Stimulated activated CD8-positive, alpha-beta memory T cell treated with anti-CD3 and anti-CD28 coated beads, Interleukin-2, amount 100 ng/mL, for 48 hours (primary cell): ENCODE data around the gene SPATA25.
"Not testable (repeated sequence)": the region's sequence is repeated elsewhere in the genome, so short reads cannot be mapped to it uniquely, and the experiment has no call there.

Experiments
- DNase-seq, 2 donors: peaks; one replicate each; pipeline ENCODE4 v3.0.0-alpha.2; 2020; ENCODE audit warnings: low read depth in 2 of 2

The SPATA25 gene

DNA sequence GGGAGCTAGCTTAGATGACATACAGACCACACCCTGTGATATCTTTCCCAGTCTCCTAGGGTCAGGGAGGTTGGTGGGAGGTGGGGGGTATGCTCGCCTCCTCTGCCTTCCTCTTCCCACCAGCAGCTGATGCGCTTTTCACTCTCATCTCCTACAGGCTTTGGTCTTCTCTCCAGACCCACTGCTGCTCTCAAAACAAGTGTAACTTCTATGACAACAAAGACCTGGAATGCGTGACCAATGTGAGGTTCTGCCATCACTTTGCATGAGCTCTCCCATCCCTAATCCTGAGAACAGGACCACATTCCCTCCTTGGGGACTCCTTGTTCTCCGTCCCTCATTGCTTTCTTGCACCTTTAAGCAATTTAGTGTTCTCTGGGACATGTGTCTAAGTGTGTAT is 6.4 kb upstream of the SPATA25 start:
- no peak for DNase-seq

DNA sequence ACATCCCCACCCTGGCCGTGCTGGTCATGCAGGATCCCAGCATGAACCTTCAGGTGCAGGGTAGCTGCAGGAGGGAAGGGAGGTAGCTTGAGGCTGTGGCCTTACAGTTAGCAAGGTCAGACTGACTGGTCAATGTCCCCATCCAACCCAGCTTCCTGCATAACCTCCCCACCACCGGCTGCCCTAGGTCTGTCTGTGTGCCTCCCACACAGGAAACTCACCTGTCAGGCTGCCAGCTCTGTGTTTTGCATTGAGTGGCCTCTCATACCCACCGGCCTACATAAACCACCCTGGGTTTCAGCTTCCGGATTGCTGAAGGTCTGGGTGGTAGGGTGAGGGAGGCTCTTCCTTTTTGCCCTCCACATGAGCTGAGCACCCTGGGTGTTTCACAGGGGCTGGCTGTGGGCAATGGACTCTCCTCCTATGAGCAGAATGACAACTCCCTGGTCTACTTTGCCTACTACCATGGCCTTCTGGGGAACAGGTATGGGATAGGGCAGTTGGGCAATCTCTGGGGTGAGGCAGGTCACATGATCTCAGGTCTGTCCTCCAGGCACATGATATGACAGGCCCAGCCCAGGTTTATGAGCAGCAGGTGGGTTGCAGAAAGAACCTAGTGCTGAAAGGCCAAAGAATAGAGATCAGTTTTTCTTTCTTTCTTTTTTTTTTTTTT is 5.5 kb upstream of the SPATA25 start:
- DNase-seq: no peak

DNA sequence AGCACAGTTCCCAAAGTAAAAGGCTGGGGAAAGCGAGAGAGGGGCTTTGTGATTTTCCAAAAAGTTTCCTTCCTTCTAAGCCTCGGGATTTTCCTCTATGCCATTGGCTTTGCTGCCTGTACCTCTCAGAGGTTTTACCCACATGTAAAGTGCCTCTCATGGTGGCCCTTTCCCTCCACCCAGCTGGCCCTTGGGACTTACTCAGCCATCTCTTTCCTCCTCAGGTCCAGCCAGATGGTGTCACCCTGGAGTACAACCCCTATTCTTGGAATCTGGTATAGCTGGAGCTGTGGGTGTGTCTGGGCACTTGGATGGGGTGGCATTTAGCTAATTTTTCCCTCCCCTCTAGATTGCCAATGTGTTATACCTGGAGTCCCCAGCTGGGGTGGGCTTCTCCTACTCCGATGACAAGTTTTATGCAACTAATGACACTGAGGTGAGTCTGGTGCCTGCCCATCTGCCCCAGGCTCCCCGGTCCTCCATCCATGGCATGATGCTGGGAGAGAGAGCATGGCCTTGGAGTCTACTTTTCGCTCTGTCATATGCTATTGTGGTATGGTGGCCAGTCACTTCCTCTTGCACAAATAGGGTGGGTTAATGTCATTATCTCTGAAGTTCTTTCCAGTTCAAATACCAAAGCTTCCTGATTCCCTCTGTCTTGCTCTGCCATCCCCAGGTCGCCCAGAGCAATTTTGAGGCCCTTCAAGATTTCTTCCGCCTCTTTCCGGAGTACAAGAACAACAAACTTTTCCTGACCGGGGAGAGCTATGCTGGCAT is 4.8 kb upstream of the SPATA25 start:
- DNase-seq: no peak

DNA sequence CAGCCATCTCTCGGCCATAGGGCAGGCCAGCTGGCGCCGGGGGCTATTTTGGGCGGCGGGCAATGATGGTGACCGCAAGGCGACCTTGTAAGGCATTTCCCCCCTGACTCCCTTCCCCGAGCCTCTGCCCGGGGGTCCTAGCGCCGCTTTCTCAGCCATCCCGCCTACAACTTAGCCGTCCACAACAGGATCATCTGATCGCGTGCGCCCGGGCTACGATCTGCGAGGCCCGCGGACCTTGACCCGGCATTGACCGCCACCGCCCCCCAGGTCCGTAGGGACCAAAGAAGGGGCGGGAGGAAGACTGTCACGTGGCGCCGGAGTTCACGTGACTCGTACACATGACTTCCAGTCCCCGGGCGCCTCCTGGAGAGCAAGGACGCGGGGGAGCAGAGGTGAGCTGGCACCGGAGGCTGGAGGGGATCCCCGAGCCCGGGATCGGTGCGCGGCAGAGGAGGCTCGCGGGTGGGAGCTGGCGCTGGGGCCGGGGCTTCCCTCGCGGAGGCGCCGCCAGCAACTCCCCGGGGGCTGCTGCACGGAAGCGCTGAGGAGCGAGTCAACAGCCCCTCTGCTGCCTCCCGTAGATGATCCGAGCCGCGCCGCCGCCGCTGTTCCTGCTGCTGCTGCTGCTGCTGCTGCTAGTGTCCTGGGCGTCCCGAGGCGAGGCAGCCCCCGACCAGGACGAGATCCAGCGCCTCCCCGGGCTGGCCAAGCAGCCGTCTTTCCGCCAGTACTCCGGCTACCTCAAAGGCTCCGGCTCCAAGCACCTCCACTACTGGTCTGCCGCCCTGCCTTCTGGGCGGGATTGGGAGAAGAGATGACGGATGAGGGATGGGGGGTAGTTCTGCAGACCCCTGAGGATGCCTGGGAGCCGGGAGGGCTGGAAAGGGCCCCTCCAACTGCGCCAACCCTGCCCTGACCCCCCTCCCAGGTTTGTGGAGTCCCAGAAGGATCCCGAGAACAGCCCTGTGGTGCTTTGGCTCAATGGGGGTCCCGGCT is 3.9 kb upstream of the SPATA25 start, which contains the start of the genes CTSA and NEURL2:
Gene CTSA, plus strand, starts transcription at position 351 of the 999 bp plus-strand sequence. Its CDS starts 234 bp downstream, at position 585.
Gene NEURL2, minus strand, starts transcription at position 224 of the 999 bp plus-strand sequence. Its CDS starts 217 bp downstream, at position 7.
- peak; percentile 74 to 81 for DNase-seq

DNA sequence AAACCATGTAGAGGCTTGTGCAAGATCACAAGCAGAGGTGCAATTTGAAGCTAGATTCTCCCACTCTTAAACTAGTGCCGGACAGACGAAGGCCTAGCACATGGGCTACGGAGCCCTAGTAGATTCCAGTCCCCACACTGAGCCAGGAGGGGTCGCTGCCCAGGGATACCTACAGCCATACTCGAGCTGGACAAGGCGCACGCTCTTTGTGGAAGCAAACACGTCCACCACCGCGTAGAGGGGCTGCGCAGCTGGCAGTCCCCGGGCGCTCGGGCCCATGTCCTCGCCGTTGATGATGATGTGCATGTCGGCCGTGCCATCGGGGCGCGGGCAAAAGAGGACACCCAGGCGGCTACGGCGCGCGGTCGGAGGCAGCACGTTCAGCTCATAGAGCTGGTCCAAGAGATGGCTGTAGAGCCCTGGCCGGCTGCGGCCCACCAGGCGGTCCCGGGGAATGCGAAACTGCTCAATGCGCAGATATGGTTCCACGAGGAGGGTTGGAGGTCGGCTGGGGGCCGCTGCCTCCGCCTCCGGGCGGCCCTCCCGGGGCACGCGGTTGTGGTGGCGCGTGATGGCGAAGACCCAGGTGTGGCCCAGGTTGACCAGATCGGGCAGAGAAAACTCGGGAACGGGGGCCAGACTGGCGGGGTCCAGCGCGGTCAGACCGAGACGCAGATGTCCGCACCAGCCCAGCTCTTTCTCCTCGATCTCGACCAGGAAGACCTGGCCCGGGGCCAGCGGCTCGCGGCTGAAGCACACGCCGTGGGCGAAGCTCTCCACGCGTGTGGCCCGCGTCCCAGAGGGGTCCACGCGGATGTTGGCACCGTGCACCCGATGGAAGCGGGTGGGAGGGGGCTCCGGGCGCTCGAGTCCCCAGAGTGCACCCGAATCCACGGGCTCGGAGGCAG is 2.9 kb upstream of the SPATA25 start:
- DNase-seq: peak in 1 of 2 donors; percentile 21

DNA sequence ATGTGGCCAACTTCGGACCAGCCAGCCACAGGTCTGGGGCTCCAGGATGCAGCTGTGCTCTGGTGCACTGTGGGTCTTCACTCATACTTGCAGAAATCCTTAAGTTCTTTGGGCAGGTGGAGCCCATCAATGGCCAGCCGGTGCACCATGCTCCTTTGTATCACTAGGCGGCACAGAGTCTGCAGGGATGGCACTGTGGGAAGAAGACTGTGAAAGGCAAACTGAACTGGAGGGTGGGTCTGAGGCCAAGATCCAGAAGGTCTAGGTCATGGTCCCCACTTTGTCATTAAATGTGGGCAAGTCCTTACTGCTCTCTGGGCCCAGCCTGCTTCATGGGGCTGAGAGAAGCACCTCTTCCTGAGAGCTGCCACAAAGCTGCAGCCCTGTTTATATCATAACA is 1.3 kb upstream of the SPATA25 start:
- DNase-seq: no peak

DNA sequence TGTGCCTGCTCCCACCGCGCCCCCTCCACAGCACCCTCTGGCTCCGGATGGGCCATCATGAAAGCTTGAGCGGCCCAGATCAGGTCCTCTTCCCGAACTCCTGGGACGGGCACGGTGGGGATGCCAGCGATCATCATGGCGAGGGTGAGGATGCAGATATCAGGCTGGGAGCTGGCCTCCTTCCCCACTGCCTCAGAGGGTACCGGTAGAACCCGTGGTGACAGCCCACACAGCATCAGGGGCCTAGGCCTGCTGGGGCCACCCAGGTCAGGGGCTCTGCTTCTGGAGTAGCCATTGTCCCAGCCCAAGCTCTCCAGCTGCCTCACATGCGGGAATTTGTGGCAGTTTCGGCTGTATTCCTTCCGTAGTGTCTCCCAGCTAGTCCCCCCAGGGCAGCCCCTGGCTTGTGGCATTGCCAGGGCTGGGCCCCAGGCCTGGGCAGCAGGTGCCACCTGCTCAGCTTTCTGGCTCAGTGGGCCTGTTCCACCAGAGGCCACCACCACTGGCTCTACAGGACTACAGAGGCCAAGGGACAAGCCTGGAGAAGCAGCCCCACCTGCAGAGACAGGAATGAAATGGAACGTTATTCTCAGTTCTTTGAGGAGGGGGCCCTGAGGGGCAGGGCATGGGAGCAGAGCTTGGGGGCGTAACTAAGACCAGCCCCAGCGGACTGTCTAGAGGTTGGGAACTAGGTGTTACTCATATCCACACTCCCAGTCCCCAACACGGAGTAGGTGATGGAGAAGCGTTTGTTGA is 654 bp downstream of the SPATA25 start:
- no peak for DNase-seq

DNA sequence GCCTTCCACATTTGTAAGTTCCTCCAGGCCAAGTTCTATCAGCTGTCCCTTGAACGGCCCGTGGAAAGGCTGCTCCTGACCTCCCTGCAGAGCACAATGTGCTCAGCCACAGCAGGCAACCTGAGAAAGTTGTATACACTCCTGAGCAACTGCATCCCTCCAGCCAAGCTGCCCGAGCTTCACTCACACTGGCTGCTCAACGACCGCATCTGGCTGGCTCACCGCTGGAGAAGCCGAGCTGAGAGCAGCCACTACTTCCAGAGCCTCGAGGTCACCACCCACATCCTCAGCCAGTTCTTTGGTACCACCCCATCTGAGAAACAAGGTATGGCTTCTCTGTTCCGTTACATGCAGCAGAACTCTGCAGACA is 4.3 kb downstream of the SPATA25 start:
- DNase-seq: no peak

DNA sequence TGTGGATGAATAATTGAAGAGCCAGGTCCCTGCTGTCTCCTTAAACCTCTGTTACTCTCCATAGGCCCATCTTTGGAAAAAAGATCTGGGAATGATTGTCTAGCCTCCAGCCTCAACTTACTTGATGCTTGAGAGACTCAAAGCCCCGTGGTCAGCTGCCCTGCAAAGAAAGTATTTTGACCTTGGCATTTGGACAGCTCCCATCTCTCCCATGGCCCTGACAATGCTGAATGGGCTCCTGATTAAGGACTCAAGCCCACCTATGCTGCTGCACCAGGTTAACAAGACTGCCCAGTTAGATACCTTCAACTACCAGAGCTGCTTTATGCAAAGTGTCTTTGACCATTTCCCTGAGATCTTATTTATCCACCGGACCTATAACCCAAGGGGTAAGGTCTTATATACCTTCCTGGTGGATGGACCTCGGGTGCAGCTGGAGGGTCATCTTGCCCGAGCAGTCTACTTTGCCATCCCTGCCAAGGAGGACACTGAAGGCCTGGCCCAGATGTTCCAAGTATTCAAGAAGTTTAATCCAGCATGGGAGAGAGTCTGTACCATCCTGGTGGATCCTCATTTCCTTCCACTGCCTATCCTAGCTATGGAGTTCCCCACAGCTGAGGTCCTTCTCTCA is 4.8 kb downstream of the SPATA25 start:
- no peak for DNase-seq

DNA sequence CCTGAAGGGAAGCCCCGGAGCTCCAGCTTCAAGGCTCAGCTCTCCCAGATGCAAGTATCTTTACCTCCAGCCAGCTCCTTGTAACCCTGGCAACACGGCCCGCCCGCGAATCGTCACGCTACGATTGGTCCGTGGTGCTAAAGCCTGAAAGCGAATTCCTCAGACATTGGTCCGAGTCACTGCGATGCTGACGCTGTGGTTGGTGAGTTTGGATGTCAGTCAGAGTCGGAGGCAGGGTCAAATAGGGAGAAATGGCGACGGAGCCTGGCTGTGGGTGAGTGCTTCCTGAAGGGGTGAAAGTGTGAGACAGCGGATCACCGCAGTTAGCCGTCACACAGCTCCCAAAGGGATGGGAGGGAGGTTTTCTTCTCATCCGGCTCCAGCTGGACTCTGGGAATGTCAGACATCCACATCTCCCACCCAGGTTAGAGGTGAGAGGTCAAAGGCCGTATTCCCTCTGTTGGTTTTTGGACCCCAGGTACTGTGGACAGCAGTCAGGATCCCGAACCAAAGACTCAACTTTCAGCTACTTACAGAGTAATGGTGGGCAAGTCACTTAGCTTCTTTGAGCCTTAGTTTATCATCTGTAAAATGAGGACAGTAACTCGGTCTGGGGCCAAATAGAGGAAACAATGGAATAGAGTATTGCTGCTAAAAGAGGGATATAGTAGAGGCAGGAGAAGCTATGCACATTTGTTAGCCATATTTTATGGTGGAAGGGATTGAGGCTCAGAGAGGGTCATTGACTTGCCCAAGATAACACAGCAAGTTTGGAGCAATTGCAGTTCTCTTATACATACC is 6.2 kb downstream of the SPATA25 start, which contains the start of gene ZSWIM1:
Gene ZSWIM1, plus strand, starts transcription at position 240 of the 801 bp plus-strand sequence. CDS start 1,366 bp downstream, outside the sequence.
- DNase-seq: peak; percentile 88 to 99

DNA sequence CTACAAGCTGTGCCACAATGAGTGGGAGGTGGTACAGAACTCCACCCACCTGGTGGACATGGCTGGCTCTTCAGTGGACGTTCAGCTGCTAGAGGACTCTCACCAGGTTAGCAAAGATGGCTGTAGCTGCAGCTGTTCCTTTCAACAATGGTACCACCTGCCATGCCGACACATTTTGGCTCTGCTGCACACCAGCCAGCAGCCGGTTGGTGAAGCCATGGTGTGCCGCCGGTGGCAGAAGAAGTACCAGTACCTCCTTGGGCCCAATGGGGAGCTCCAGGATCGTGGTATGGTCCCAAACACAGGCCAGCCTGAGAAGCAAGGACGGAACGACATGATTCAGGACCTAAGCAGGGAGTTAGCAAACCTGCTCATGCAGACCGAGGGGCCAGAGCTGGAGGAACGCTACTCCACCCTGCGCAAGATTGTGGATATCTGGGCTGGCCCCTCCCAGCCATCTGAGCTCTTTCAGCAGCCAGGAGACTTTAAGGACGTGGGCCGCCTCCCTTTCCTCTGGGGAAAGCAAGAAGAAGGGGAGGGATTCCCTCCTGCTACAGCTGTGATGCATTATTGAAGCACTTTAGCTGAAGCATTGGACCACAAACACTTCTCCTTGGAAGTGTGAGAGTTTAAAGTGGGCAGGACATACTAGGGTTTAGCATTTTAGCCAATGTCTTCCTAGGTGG is 9.2 kb downstream of the SPATA25 start:
- no peak for DNase-seq

DNA sequence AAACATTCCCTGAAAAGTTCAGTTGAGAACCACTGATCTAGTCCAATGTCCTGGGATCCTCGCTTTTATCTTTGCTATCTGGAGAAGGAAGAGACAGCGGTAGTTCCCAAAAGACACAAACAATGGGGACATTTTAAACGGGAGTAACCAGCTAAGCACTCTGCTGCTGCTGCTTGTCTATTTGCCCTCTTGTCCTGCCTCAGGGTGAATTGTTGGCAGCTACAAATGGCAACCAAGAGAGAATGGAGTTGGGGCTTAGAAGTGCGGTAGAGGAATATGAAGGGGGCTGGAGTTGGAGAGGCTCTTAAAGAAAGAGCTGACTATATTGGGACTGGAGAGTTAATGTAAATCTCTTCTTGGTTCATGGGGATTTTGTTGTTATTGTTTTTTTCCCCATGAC is 12.8 kb downstream of the SPATA25 start:
- no peak for DNase-seq

DNA sequence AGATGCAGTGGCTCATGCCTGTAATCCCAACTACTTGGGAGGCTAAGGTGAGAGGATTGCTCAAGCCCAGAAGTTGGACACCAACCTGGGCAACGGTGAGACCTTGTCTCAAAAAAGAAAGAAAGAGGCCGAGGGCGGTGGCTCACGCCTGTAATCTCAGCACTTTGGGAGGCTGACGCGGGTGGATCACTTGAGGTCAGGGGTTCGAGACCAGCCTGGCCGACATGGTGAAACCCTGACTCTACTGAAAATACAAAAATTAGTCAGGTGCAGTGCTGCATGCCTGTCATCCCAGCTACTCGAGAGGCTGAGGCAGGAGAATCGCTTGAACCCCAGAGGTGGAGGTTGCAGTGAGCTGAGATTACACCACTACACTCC is 13.3 kb downstream of the SPATA25 start:
- DNase-seq: not testable (repeated sequence)

DNA sequence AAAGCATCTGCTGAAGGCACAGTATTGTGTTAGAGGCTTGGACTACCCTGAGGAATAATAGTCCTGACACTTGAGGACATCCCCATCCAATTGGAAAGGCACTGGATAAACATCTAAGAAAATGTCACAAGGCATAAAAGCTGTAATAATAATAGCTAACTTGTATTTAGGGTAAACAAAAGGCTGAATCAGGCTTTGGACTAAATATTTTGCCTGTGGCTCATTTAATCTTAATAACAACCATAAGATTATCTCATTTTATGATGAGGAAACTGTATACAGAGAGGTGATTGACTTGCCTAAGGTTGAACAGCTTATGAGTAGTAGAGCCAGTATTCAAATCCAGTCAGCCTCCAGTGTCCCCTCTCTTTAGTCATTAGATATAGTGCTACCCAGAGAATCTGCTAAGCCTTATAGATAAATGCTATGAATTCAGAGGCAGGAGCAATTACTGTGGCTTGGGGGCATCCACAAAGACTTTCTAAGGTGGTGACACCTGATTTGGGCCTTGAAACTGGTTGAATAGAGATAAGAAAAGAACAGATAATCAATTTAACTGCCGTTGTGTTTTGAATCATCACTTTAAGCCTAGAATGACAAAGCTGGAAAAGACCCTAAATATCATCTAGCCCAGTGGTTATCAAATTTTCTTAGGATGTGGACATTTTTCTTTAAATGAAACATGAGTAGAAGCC is 13.9 kb downstream of the SPATA25 start:
- no peak for DNase-seq

DNA sequence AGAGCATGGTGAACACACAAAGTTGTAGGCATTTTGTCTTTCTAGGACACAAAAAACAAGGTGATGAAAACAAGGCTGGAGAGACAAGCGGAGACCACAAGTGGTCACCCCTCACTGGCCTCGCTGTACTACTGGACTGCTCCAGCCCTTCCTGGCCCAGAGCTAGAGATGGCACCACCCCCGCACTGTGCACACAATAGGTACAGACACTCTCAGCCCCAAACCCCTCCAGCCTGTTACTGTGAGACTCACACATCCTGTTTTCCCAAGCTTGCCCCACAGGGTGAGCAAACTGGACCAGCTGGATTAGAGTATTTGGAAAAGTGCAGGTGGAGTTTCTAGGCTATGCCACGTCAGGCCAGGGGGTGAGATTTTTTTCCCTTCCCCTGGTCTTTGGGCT is 14.8 kb downstream of the SPATA25 start:
- no peak for DNase-seq

DNA sequence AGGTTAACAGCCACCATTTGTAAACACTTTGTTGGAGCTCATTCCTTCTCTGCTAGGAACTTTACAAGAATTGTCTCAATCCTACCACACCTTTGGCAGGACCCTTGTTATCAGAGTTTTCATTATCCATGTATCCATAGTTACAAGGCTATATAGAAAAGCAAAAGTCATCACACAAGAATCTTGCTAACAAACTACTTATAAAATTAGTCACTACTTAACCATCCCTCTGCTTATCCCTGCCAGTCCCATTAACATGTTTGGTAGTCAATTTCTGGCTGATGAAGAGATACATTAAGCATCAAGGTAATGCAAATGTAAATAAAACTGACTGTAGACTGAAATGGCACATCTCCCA is 19.6 kb downstream of the SPATA25 start:
- no peak for DNase-seq

DNA sequence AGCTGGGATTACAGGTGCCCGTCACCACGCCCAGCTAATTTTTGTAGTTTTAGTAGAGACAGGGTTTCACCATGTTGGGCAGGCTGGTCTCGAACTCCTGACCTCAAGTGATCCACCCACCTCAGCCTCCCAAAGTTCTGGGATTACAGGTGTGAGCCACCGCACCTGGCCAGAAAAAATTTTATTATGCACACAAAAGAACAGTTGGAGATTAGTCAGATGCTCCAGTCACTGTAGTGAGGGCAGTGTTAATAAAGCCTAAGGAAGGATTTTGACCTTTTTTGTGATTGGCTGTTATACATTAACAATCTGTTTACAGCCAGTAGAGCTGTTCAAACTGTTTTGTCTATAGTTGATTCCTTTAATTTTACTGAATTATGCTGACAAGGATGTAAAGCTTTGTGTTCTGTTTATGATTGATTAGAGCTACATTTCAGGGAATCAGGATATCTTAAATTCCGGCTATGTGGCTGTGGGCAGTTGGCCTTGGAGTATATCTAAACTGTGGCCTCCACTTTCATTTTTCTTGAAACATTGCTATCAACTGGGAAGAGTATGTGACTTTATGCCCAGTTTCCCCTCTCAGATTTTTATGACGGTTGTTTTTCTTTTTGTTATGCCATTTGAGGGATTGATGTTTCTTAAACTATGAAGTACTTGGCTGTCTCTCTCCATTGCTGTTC is 20.1 kb downstream of the SPATA25 start:
- no peak for DNase-seq
